Erythroblast (primary cell): ENCODE data around the gene HERC4.

Experiments
- GATA1 ChIP-seq: IDR thresholded peaks from 2 replicates; pipeline ENCODE4 v1.6.1; 2011; ENCODE audit warnings: low read depth, mild to moderate bottlenecking, control low read depth, low read length, moderate library complexity
- POLR2A ChIP-seq: IDR thresholded peaks from 2 replicates; pipeline ENCODE4 v1.6.1; 2011; ENCODE audit warnings: mild to moderate bottlenecking, low read length

GRCh38 chr10:67925449-67926005 lies 149.6 kb downstream of the HERC4 start:
- TF ChIP-seq POLR2A (no peak), GATA1 (no peak)
